Coronary artery (tissue), 2 donors: Measurements from ENCODE around the gene SNX17.

Experiments used
- DNase-seq: peaks from one replicate; pipeline ENCODE4 v3.0.0-alpha.2; 2017; ENCODE audit warnings: low spot score
- H3K27ac ChIP-seq, 2 donors: fragments of 200-600 bp; sonication (generic); one replicate each; pipeline ENCODE4 v1.5.1; 2016 to 2019
- H3K4me3 ChIP-seq: fragments of 200-600 bp; sonication (generic); 2 replicates; pipeline ENCODE4 v1.5.1; 2016; ENCODE audit warnings: mild to moderate bottlenecking, moderate library complexity
- CTCF ChIP-seq: fragments of 200-600 bp; sonication (generic); IDR thresholded peaks from one replicate; pipeline ENCODE4 v1.5.1; 2019; ENCODE audit warnings: antibody characterized with exemption

SNX17 gene

GRCh38 chr2:27370816-27371620 is 602 bp downstream of the SNX17 start:
- no peak for TF ChIP-seq CTCF
- DNase-seq, result no peak
- peak overlapping the region; percentile 91 to 96 for H3K27ac ChIP-seq

GRCh38 chr2:27372937-27373336 is 2.5 kb downstream of the SNX17 start:
- TF ChIP-seq CTCF, result no peak
- no peak overlapping the region for H3K4me3 ChIP-seq
- no peak for DNase-seq
- H3K27ac ChIP-seq, result no peak overlapping the region

More at GRCh38 chr2:27370816-27371620, 602 bp downstream of the SNX17 start:
- peak overlapping the region; percentile 91 for H3K4me3 ChIP-seq

GRCh38 chr2:27373567-27373966 is 3.2 kb downstream of the SNX17 start:
- H3K4me3 ChIP-seq, result no peak overlapping the region
- H3K27ac ChIP-seq, result no peak overlapping the region
- TF ChIP-seq CTCF, result no peak
- no peak for DNase-seq

- Histone ChIP-seq H3K4me3 (no peak overlapping the region), H3K27ac (no peak overlapping the region)
- no peak for DNase-seq
- TF ChIP-seq CTCF, result no peak
Observed at GRCh38 chr2:27375513-27376099, 5.2 kb downstream of the SNX17 start.

GRCh38 chr2:27376151-27376865 is 5.9 kb downstream of the SNX17 start:
- no peak for DNase-seq
- Histone ChIP-seq H3K4me3 (no peak overlapping the region), H3K27ac (no peak overlapping the region)
- TF ChIP-seq CTCF, result no peak

GRCh38 chr2:27376866-27377617 is 6.6 kb downstream of the SNX17 start:
- no peak for DNase-seq
- TF ChIP-seq CTCF, result no peak
- Histone ChIP-seq H3K4me3 (no peak overlapping the region), H3K27ac (no peak overlapping the region)
